ENCODE data around the gene CP.
"Not testable (repeated sequence)": the region's sequence is repeated elsewhere in the genome, so short reads cannot be mapped to it uniquely, and the experiment has no call there.

CP gene

GRCh38 chr3:149226776-149227175, 5.1 kb upstream of the CP start:
- DNase-seq, result no peak

GRCh38 chr3:149224736-149225594, 3.3 kb upstream of the CP start:
- no peak for DNase-seq

GRCh38 chr3:149223461-149223820, 1.8 kb upstream of the CP start:
- no peak for DNase-seq

- not testable (repeated sequence) for DNase-seq
Observed at GRCh38 chr3:149219380-149220121, 2.1 kb downstream of the CP start.

- DNase-seq, result no peak
Observed at GRCh38 chr3:149217347-149217746, 4.3 kb downstream of the CP start.

- DNase-seq, result no peak
Observed at GRCh38 chr3:149216193-149216869, 5.3 kb downstream of the CP start.

- DNase-seq, result no peak
Observed at GRCh38 chr3:149215515-149215914, 6.1 kb downstream of the CP start.

- no peak for DNase-seq
Observed at GRCh38 chr3:149214702-149215101, 6.9 kb downstream of the CP start.

- DNase-seq, result no peak
Observed at GRCh38 chr3:149212386-149212785, 9.2 kb downstream of the CP start.

GRCh38 chr3:149209431-149209830, 12.2 kb downstream of the CP start:
- no peak for DNase-seq

- no peak for DNase-seq
Observed at GRCh38 chr3:149207475-149207874, 14.2 kb downstream of the CP start.

GRCh38 chr3:149204390-149204991, 17.1 kb downstream of the CP start:
- no peak for DNase-seq

- DNase-seq, result no peak
Observed at GRCh38 chr3:149203758-149204157, 17.9 kb downstream of the CP start.

- DNase-seq, result no peak
Observed at GRCh38 chr3:149199474-149199873, 22.2 kb downstream of the CP start.

- DNase-seq, result no peak
Observed at GRCh38 chr3:149198611-149199010, 23.0 kb downstream of the CP start.

GRCh38 chr3:149197669-149198068, 24.0 kb downstream of the CP start:
- DNase-seq, result no peak

GRCh38 chr3:149196805-149197592, 24.6 kb downstream of the CP start:
- DNase-seq, result not testable (repeated sequence)

- DNase-seq, result no peak
Observed at GRCh38 chr3:149195221-149195620, 26.4 kb downstream of the CP start.

GRCh38 chr3:149188494-149188893, 33.1 kb downstream of the CP start:
- DNase-seq, result no peak

- DNase-seq, result no peak
Observed at GRCh38 chr3:149186721-149187120, 34.9 kb downstream of the CP start.

- DNase-seq, result no peak
Observed at GRCh38 chr3:149186219-149186618, 35.4 kb downstream of the CP start.

GRCh38 chr3:149181182-149181581, 40.4 kb downstream of the CP start:
- DNase-seq, result no peak
